Caco-2 (cell line): Measurements from ENCODE around the gene UGP2. TPM values are rescaled to one million over a fixed set of nuclear protein-coding genes. Genes with fewer than 3 reads are reported as not detected.

Experiments used
- BruUV-seq: library from RNA; stranded (reverse); fragments of 400-500 nt; replicated peaks from 2 replicates; lab custom pipeline; 2021; lab: Mats Ljungman, UMichigan
- CTCF ChIA-PET: fragments of 300-600 bp; sonication (Branson Sonifier 250); formaldehyde crosslinking; loops from one replicate; lab custom pipeline; 2022; ENCODE audit warnings: antibody characterized with exemption; lab: Charles Lee
- POLR2A ChIA-PET: fragments of 300-600 bp; sonication (Branson Sonifier 250); formaldehyde crosslinking; loops from one replicate; lab custom pipeline; 2022; ENCODE audit warnings: antibody characterized with exemption; lab: Charles Lee
- DNase-seq, 2 experiments: peaks; one replicate each; pipeline versions ENCODE4 v3.0.0 to v3.0.0-alpha.2; 2020 to 2022
- H3K27me3 ChIP-seq: replicated peaks from 2 replicates; pipeline ENCODE4 v1.6.0; 2011; ENCODE audit warnings: low read length; ENCODE audit not compliant: control insufficient read depth, insufficient read depth
- H3K36me3 ChIP-seq: 2 replicates; pipeline ENCODE4 v1.5.1; 2011; ENCODE audit warnings: low read length; ENCODE audit not compliant: control insufficient read depth, insufficient read depth
- H3K4me1 ChIP-seq: fragments of 250-450 bp; sonication (Bioruptor Pico); 2 replicates; pipeline ENCODE4 v1.5.1; 2020; ENCODE audit warnings: mild to moderate bottlenecking
- H3K4me3 ChIP-seq: 2 replicates; pipeline ENCODE4 v1.5.1; 2011; ENCODE audit warnings: low read depth, mild to moderate bottlenecking, control low read depth, low read length
- H3K9me3 ChIP-seq: fragments of 250-450 bp; sonication (Bioruptor Pico); 2 replicates; pipeline ENCODE4 v1.5.1; 2020; ENCODE audit warnings: mild to moderate bottlenecking, moderate library complexity
- H3K27ac Mint-ChIP-seq: one replicate; pipeline ENCODE4 v1.8.0; 2022; ENCODE audit warnings: mixed read lengths; ENCODE audit not compliant: unreplicated experiment
- H3K27me3 Mint-ChIP-seq: one replicate; pipeline ENCODE4 v1.8.0; 2022; ENCODE audit warnings: mixed read lengths; ENCODE audit not compliant: insufficient read depth, unreplicated experiment
- H3K36me3 Mint-ChIP-seq: one replicate; pipeline ENCODE4 v1.8.0; 2022; ENCODE audit warnings: mild to moderate bottlenecking, mixed read lengths; ENCODE audit not compliant: insufficient read depth, unreplicated experiment
- H3K4me1 Mint-ChIP-seq: one replicate; pipeline ENCODE4 v1.8.0; 2022; ENCODE audit warnings: low read depth, mixed read lengths; ENCODE audit not compliant: unreplicated experiment
- H3K4me3 Mint-ChIP-seq: one replicate; pipeline ENCODE4 v1.8.0; 2022; ENCODE audit warnings: mild to moderate bottlenecking, moderate library complexity, mixed read lengths; ENCODE audit not compliant: unreplicated experiment
- H3K9me3 Mint-ChIP-seq: one replicate; pipeline ENCODE4 v1.8.0; 2022; ENCODE audit warnings: mixed read lengths; ENCODE audit not compliant: unreplicated experiment
- intact Hi-C: fragments of 100-400 bp; cut with micrococcal nuclease; formaldehyde crosslinking; loops from one replicate; pipeline ENCODE4 v1.10.0; 2022; ENCODE audit not compliant: unreplicated experiment
- total RNA-seq: library from RNA; stranded (reverse); gene quantifications from 2 replicates; pipeline ENCODE4 v1.2.3, GENCODE V29; 2022
- TF ChIP-seq, protein P1 (sequence below), 2 experiments: fragments of 200-600 bp in 1 of 2; IDR thresholded peaks; 1 replicate in 1 of 2; 2 replicates in 1 of 2; pipeline versions ENCODE4 v1.5.1 to v1.8.0; 2011 to 2022; ENCODE audit warnings: antibody characterized with exemption in 1 of 2, control low read depth in 1 of 2, inconsistent platforms in 1 of 2, low read depth in 1 of 2, low read length in 1 of 2, mild to moderate bottlenecking in 1 of 2, moderate library complexity in 1 of 2; ENCODE audit not compliant: insufficient read depth in 1 of 2, severe bottlenecking in 1 of 2, unreplicated experiment in 1 of 2

Gene UGP2
- total RNA-seq, 1 experiment from 2014 or later: 307 TPM

DNA sequence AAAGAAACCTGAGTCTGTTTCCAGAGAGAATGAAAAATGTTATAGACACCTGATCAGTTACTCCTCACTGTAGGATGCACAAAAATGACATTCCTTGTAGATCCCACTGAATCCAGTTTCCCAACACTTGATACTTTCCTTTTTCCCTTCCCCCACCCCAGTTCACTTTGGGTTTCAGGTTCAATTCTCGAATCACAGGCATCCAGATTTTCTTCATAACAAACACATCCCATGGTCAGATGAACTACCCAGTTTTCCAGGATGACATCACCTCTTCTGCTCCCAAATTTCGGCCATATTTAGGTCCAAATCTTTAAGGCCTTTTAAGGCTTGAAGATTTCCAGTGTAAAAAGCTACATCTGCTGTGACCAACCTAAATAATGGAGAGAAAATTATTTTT is 51.5 kb downstream of the UGP2 start:
- H3K27me3 Mint-ChIP-seq: no peaks in the 10 kb centered on the region
- H3K36me3 Mint-ChIP-seq: peaks cover 92% of the 10 kb centered on the region

DNA sequence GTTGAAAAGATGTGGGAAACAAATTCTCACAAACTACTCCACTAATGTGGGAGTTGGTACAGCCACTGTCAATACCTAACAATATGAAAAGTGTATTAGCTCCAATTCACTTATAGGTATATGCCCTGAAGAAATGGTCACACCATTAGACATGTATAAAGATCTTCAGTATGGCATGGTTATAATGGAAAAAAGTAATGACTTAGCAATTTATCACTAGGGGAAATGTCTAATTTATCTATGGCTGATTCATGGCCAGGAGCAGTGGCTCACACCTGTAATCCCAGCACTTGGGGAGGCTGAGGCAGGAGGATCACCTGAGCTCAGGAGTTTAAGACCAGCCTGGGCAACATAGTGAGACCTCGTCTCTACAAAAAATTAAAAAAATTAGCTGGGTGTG is 52.5 kb downstream of the UGP2 start:
- H3K36me3 ChIP-seq: peaks cover 4% of the 10 kb centered on the region
- Mint-ChIP-seq H3K4me1 (no peaks in the 10 kb centered on the region), H3K4me3 (no peak overlapping the region), H3K9me3 (no peaks in the 10 kb centered on the region), H3K27me3 (no peaks in the 10 kb centered on the region), H3K27ac (no peak overlapping the region), H3K36me3 (peaks cover 90% of the 10 kb centered on the region)
- no peaks in the 10 kb centered on the region for H3K27me3 ChIP-seq
- H3K9me3 ChIP-seq: no peaks in the 10 kb centered on the region
- CTCF ChIA-PET: no interaction called here
- no TSS peak for BruUV-seq
- DNase-seq: no peak
- TF ChIP-seq, protein P1, sequence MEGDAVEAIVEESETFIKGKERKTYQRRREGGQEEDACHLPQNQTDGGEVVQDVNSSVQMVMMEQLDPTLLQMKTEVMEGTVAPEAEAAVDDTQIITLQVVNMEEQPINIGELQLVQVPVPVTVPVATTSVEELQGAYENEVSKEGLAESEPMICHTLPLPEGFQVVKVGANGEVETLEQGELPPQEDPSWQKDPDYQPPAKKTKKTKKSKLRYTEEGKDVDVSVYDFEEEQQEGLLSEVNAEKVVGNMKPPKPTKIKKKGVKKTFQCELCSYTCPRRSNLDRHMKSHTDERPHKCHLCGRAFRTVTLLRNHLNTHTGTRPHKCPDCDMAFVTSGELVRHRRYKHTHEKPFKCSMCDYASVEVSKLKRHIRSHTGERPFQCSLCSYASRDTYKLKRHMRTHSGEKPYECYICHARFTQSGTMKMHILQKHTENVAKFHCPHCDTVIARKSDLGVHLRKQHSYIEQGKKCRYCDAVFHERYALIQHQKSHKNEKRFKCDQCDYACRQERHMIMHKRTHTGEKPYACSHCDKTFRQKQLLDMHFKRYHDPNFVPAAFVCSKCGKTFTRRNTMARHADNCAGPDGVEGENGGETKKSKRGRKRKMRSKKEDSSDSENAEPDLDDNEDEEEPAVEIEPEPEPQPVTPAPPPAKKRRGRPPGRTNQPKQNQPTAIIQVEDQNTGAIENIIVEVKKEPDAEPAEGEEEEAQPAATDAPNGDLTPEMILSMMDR (IDR thresholded peaks at IDR 0.05; ENCODE audit: insufficient read depth in 1 of 2, low read depth in 1 of 2, low read length in 1 of 2, severe bottlenecking in 1 of 2, unreplicated experiment in 1 of 2): no peak
- intact Hi-C loops: no loop called here
- H3K4me1 ChIP-seq: no peaks in the 10 kb centered on the region
- H3K4me3 ChIP-seq: no peak overlapping the region
- POLR2A ChIA-PET: no interaction called here

More for the DNA sequence above, 51.5 kb downstream of the UGP2 start:
- Histone ChIP-seq H3K4me3 (no peak overlapping the region), H3K4me1 (no peaks in the 10 kb centered on the region), H3K9me3 (no peaks in the 10 kb centered on the region), H3K27me3 (no peaks in the 10 kb centered on the region), H3K36me3 (peaks cover 4% of the 10 kb centered on the region)
- Mint-ChIP-seq H3K4me1 (no peaks in the 10 kb centered on the region), H3K27ac (no peak overlapping the region), H3K4me3 (no peak overlapping the region), H3K9me3 (no peaks in the 10 kb centered on the region)
- CTCF ChIA-PET: no interaction called here
- intact Hi-C loops: no loop called here
- TF ChIP-seq, protein P1 (IDR thresholded peaks at IDR 0.05; ENCODE audit: insufficient read depth in 1 of 2, low read depth in 1 of 2, low read length in 1 of 2, severe bottlenecking in 1 of 2, unreplicated experiment in 1 of 2): no peak
- POLR2A ChIA-PET: interaction anchor here (0.8 kb wide), 1 partner anchor 50 kb away, joined by 3 read pairs; no protein-coding TSS in a partner anchor
- DNase-seq: no peak
- BruUV-seq: no TSS peak

DNA sequence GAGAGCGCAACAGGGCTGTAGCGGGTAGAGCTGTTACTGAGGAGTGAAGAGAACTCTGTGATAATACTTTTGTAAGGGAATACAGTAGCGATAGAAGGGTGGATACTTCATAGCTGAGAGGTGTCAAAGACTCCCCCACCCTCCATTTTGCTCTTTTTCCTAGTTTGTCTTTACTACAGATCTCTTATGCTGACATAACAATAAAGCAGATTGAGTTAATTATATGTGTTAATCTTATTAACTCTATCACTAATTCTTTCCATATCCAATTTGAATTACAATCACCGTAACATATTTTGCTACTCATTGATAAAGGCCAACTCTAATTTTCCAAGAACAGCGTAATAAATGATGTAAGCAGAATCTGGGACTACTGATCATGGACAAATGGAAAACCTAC is 57.1 kb downstream of the UGP2 start:
- no peaks in the 10 kb centered on the region for H3K27me3 ChIP-seq
- Mint-ChIP-seq H3K9me3 (peaks cover 29% of the 10 kb centered on the region), H3K27ac (no peak overlapping the region), H3K27me3 (no peaks in the 10 kb centered on the region), H3K36me3 (peaks cover 91% of the 10 kb centered on the region), H3K4me1 (no peaks in the 10 kb centered on the region), H3K4me3 (no peak overlapping the region)
- peaks cover 2% of the 10 kb centered on the region; the same call in 1 of the 2 replicates for H3K36me3 ChIP-seq
- TF ChIP-seq, protein P1 (IDR thresholded peaks at IDR 0.05; ENCODE audit: insufficient read depth in 1 of 2, low read depth in 1 of 2, low read length in 1 of 2, severe bottlenecking in 1 of 2, unreplicated experiment in 1 of 2): no peak
- ChIA-PET CTCF (interaction anchor here (0.6 to 1.0 kb wide), 2 partner anchors 38 to 286 kb away, joined by 3 read pairs; no protein-coding TSS in a partner anchor), POLR2A (no interaction called here)
- BruUV-seq: no TSS peak
- no peaks in the 10 kb centered on the region for H3K4me1 ChIP-seq
- intact Hi-C loops: no loop called here
- peaks cover 12% of the 10 kb centered on the region for H3K9me3 ChIP-seq
- DNase-seq: no peak
- H3K4me3 ChIP-seq: no peak overlapping the region
